Measurements from ENCODE around the gene PRKG2. TPM values are rescaled to one million over a fixed set of nuclear protein-coding genes. Genes with fewer than 3 reads are reported as not detected.

The PRKG2 gene
- total RNA-seq, 1 donor from 2014 or later, result 0.72 TPM

GRCh38 chr4:81207828-81208227, 7.2 kb downstream of the PRKG2 start:
- Mint-ChIP-seq H3K4me1 (ENCODE audit: unreplicated experiment) (peaks cover 5% of the 10 kb centered on the region), H3K27ac (ENCODE audit: unreplicated experiment) (no peak overlapping the region), H3K9me3 (ENCODE audit: unreplicated experiment) (no peaks in the 10 kb centered on the region), H3K27me3 (ENCODE audit: unreplicated experiment) (peaks cover 1% of the 10 kb centered on the region), H3K4me3 (ENCODE audit: unreplicated experiment) (no peak overlapping the region), H3K36me3 (ENCODE audit: low read depth, unreplicated experiment) (no peaks in the 10 kb centered on the region)
- no peak for TF ChIP-seq CTCF (IDR thresholded peaks at IDR 0.05; ENCODE audit: unreplicated experiment)
- DNase-seq (ENCODE audit: low spot score), result no peak

GRCh38 chr4:81205302-81205701, 9.7 kb downstream of the PRKG2 start:
- no peak for DNase-seq (ENCODE audit: low spot score)
- Mint-ChIP-seq H3K36me3 (ENCODE audit: low read depth, unreplicated experiment) (no peaks in the 10 kb centered on the region), H3K4me3 (ENCODE audit: unreplicated experiment) (no peak overlapping the region), H3K27me3 (ENCODE audit: unreplicated experiment) (peaks cover 1% of the 10 kb centered on the region), H3K4me1 (ENCODE audit: unreplicated experiment) (peaks cover 5% of the 10 kb centered on the region), H3K9me3 (ENCODE audit: unreplicated experiment) (no peaks in the 10 kb centered on the region), H3K27ac (ENCODE audit: unreplicated experiment) (no peak overlapping the region)
- no peak for TF ChIP-seq CTCF (IDR thresholded peaks at IDR 0.05; ENCODE audit: unreplicated experiment)

GRCh38 chr4:81204571-81204970, 10.5 kb downstream of the PRKG2 start:
- no peak overlapping the region for H3K4me3 Mint-ChIP-seq (ENCODE audit: unreplicated experiment)
- H3K36me3 Mint-ChIP-seq (ENCODE audit: low read depth, unreplicated experiment), result no peaks in the 10 kb centered on the region
- peaks cover 1% of the 10 kb centered on the region for H3K27me3 Mint-ChIP-seq (ENCODE audit: unreplicated experiment)
- no peaks in the 10 kb centered on the region for H3K9me3 Mint-ChIP-seq (ENCODE audit: unreplicated experiment)
- no peak for TF ChIP-seq CTCF (IDR thresholded peaks at IDR 0.05; ENCODE audit: unreplicated experiment)
- H3K27ac Mint-ChIP-seq (ENCODE audit: unreplicated experiment), result no peak overlapping the region
- DNase-seq (ENCODE audit: low spot score), result no peak
- H3K4me1 Mint-ChIP-seq (ENCODE audit: unreplicated experiment), result peaks cover 5% of the 10 kb centered on the region

- TF ChIP-seq CTCF (IDR thresholded peaks at IDR 0.05; ENCODE audit: unreplicated experiment), result no peak
- Mint-ChIP-seq H3K4me3 (ENCODE audit: unreplicated experiment) (no peak overlapping the region), H3K27me3 (ENCODE audit: unreplicated experiment) (peaks cover 1% of the 10 kb centered on the region), H3K36me3 (ENCODE audit: low read depth, unreplicated experiment) (no peaks in the 10 kb centered on the region), H3K4me1 (ENCODE audit: unreplicated experiment) (peaks cover 5% of the 10 kb centered on the region), H3K27ac (ENCODE audit: unreplicated experiment) (no peak overlapping the region), H3K9me3 (ENCODE audit: unreplicated experiment) (no peaks in the 10 kb centered on the region)
- no peak for DNase-seq (ENCODE audit: low spot score)
These were observed 15.2 kb downstream of the PRKG2 start for GRCh38 chr4:81199831-81200230.

GRCh38 chr4:81198609-81199008, 16.4 kb downstream of the PRKG2 start:
- Mint-ChIP-seq H3K36me3 (ENCODE audit: low read depth, unreplicated experiment) (no peaks in the 10 kb centered on the region), H3K27ac (ENCODE audit: unreplicated experiment) (no peak overlapping the region), H3K9me3 (ENCODE audit: unreplicated experiment) (no peaks in the 10 kb centered on the region), H3K4me3 (ENCODE audit: unreplicated experiment) (no peak overlapping the region), H3K4me1 (ENCODE audit: unreplicated experiment) (peaks cover 1% of the 10 kb centered on the region), H3K27me3 (ENCODE audit: unreplicated experiment) (peaks cover 1% of the 10 kb centered on the region)
- DNase-seq (ENCODE audit: low spot score), result no peak
- TF ChIP-seq CTCF (IDR thresholded peaks at IDR 0.05; ENCODE audit: unreplicated experiment), result no peak
